Testis (tissue), 3 donors: Measurements from ENCODE around the gene ARHGAP33. TPM values are rescaled to one million over a fixed set of nuclear protein-coding genes. Genes with fewer than 3 reads are reported as not detected.

Experiments used
- DNase-seq: peaks from one replicate; pipeline ENCODE4 v3.0.0-alpha.2; 2019
- H3K27ac ChIP-seq, 2 donors: fragments of 200-600 bp; sonication (generic); one replicate each; pipeline ENCODE4 v1.5.1; 2019
- H3K27me3 ChIP-seq: fragments of 200-600 bp; sonication (generic); one replicate; pipeline ENCODE4 v1.5.1; 2019
- H3K36me3 ChIP-seq: fragments of 200-600 bp; sonication (generic); one replicate; pipeline ENCODE4 v1.5.1; 2017; ENCODE audit warnings: low read depth; ENCODE audit errors: missing control alignments
- H3K4me1 ChIP-seq: fragments of 200-600 bp; sonication (generic); one replicate; pipeline ENCODE4 v1.5.1; 2019
- H3K4me3 ChIP-seq, 2 donors: fragments of 200-600 bp; sonication (generic); one replicate each; pipeline ENCODE4 v1.5.1; 2017 to 2019
- H3K9me3 ChIP-seq: fragments of 200-600 bp; sonication (generic); one replicate; pipeline ENCODE4 v1.5.1; 2017
- CTCF ChIP-seq, 3 experiments: fragments of 450-650 bp in 2 of 3; fragments of 200-600 bp in 1 of 3; sonication (generic) in 1 of 3; IDR thresholded peaks; one replicate each; pipeline ENCODE4 v1.5.1; 2016 to 2019; ENCODE audit warnings: antibody characterized with exemption in 3 of 3, mild to moderate bottlenecking in 2 of 3, moderate library complexity in 1 of 3
- POLR2A ChIP-seq: fragments of 450-650 bp; IDR thresholded peaks from one replicate; pipeline ENCODE4 v1.6.1; 2017; ENCODE audit warnings: antibody characterized with exemption, mild to moderate bottlenecking, moderate library complexity
- WGBS, 2 donors: methylation state at CpG; one replicate each; pipeline ENCODE4 v1.1.5; 2018; 5-methylcytosine and 5-hydroxymethylcytosine counted together
- intact Hi-C: fragments of 100-400 bp; cut with DNase I; formaldehyde crosslinking; loops from one replicate; pipeline ENCODE4 v1.15.1; 2023; ENCODE audit warnings: low total_unique reads
- polyA plus RNA-seq: library from polyadenylated mRNA; stranded (reverse); fragments of 350-450 nt; fragmentation: Illumina TruSeq; extraction: RNeasy Lipid Tissue Mini Kit (QIAGEN cat#74804); gene quantifications from one replicate; pipeline ENCODE4 v1.2.3, GENCODE V29; 2014; ENCODE audit warnings: low read depth, low replicate concordance; ENCODE audit not compliant: insufficient read depth
- total RNA-seq, 2 donors: library from RNA; depleted of rRNA; stranded (reverse); fragments of >200 nt; gene quantifications; one replicate each; pipeline ENCODE4 v1.2.3, GENCODE V29; 2016

ARHGAP33 gene
- total and polyA plus RNA-seq, 3 donors from 2014 or later: 46.6 to 133 (median 56.2) TPM

GRCh38 chr19:35748106-35749020, 27.0 kb upstream of the ARHGAP33 start, which contains the start of gene LIN37:
Gene LIN37, plus strand, starts transcription at chr19:35748576. Its CDS starts 149 bp downstream, at chr19:35748725.
- Histone ChIP-seq H3K4me1 (peaks cover 16% of the 10 kb centered on the region), H3K9me3 (no peaks in the 10 kb centered on the region), H3K36me3 (no peaks in the 10 kb centered on the region), H3K4me3 (peak within 1 kb of the TSS; percentile 91), H3K27ac (peak within 1 kb of the TSS; percentile 45 to 82), H3K27me3 (no peaks in the 10 kb centered on the region)
- DNase-seq: peak; percentile 100
- TF ChIP-seq CTCF (IDR thresholded peaks at IDR 0.05): peak in 2 of 3 experiments; percentile 1 to 15
- peak; percentile 80 for TF ChIP-seq POLR2A
- intact Hi-C loops: no loop called here
- 1% methylated on average over 28 to 45 of the region's 45 CpGs for WGBS, 2 donors

- Histone ChIP-seq H3K4me1 (peaks cover 20% of the 10 kb centered on the region), H3K9me3 (no peaks in the 10 kb centered on the region), H3K27me3 (no peaks in the 10 kb centered on the region), H3K27ac (no peak overlapping the region), H3K4me3 (no peak overlapping the region), H3K36me3 (no peaks in the 10 kb centered on the region)
- WGBS, 2 donors: 77 to 80% methylated on average over 4 to 5 of the region's 5 CpGs
- intact Hi-C loops: no loop called here
- DNase-seq: no peak
- no peak for TF ChIP-seq POLR2A
- TF ChIP-seq CTCF (IDR thresholded peaks at IDR 0.05): no peak
Measured at GRCh38 chr19:35750167-35750566, 25.2 kb upstream of the ARHGAP33 start.

- no peak overlapping the region for H3K27ac ChIP-seq
- peaks cover 22% of the 10 kb centered on the region for H3K4me1 ChIP-seq
- no peak for DNase-seq
- 86 to 90% methylated on average over 10 to 14 of the region's 14 CpGs for WGBS, 2 donors
- intact Hi-C loops: no loop called here
- no peaks in the 10 kb centered on the region for H3K36me3 ChIP-seq
- H3K27me3 ChIP-seq: no peaks in the 10 kb centered on the region
- H3K4me3 ChIP-seq: no peak overlapping the region
- TF ChIP-seq CTCF (IDR thresholded peaks at IDR 0.05) (no peak), POLR2A (no peak)
- no peaks in the 10 kb centered on the region for H3K9me3 ChIP-seq
Measured at GRCh38 chr19:35751839-35752745, 23.3 kb upstream of the ARHGAP33 start.

GRCh38 chr19:35752746-35753350, 22.5 kb upstream of the ARHGAP33 start:
- H3K27me3 ChIP-seq: no peaks in the 10 kb centered on the region
- H3K36me3 ChIP-seq: no peaks in the 10 kb centered on the region
- intact Hi-C loops: no loop called here
- no peak for DNase-seq
- 82 to 92% methylated on average over 4 to 20 of the region's 20 CpGs for WGBS, 2 donors
- H3K4me1 ChIP-seq: peaks cover 26% of the 10 kb centered on the region
- H3K9me3 ChIP-seq: no peaks in the 10 kb centered on the region
- no peak overlapping the region for H3K27ac ChIP-seq
- TF ChIP-seq POLR2A (no peak), CTCF (IDR thresholded peaks at IDR 0.05) (no peak)
- no peak overlapping the region for H3K4me3 ChIP-seq
